Adrenal gland (tissue), 12 donors: Measurements from ENCODE around the gene PTRHD1. TPM values are rescaled to one million over a fixed set of nuclear protein-coding genes. Genes with fewer than 3 reads are reported as not detected.

ENCODE experiments used
- DNase-seq, 7 donors: peaks; one replicate each; pipeline ENCODE4 v3.0.0-alpha.2; 2019 to 2020
- H3K27ac ChIP-seq, 5 donors: fragments of 200-600 bp; sonication (generic) in 4 of 5; 1 replicate in 3 of 5; 2 replicates in 2 of 5; pipeline versions ENCODE4 v1.5.1 to v1.8.0; 2016 to 2020; ENCODE audit warnings: mild to moderate bottlenecking in 1 of 5
- H3K27me3 ChIP-seq: fragments of 200-600 bp; 2 replicates; pipeline ENCODE4 v1.8.0; 2021
- H3K36me3 ChIP-seq, 2 donors: fragments of 200-600 bp; replicated peaks in 1 of 2; 1 replicate in 1 of 2; 2 replicates in 1 of 2; pipeline versions ENCODE4 v1.5.1 to v1.8.0; 2018 to 2022
- H3K4me1 ChIP-seq, 2 donors: fragments of 200-600 bp; replicated peaks in 1 of 2; 1 replicate in 1 of 2; 2 replicates in 1 of 2; pipeline versions ENCODE4 v1.5.1 to v1.8.0; 2018 to 2021
- H3K4me3 ChIP-seq, 4 donors: fragments of 200-600 bp; sonication (generic) in 3 of 4; one replicate each; pipeline ENCODE4 v1.5.1; 2016 to 2018
- H3K9me3 ChIP-seq, 3 donors: fragments of 200-600 bp; sonication (generic) in 1 of 3; replicated peaks in 1 of 3; 1 replicate in 2 of 3; 2 replicates in 1 of 3; pipeline versions ENCODE4 v1.5.1 to v1.8.0; 2016 to 2021
- CTCF ChIP-seq, 6 experiments: fragments of 450-650 bp in 4 of 6; fragments of 200-600 bp in 2 of 6; sonication (generic) in 1 of 6; IDR thresholded peaks; 1 replicate in 5 of 6; 2 replicates in 1 of 6; pipeline versions ENCODE4 v1.5.1 to v1.8.0; 2016 to 2021; ENCODE audit warnings: antibody characterized with exemption in 6 of 6, mild to moderate bottlenecking in 2 of 6, moderate library complexity in 1 of 6
- POLR2A ChIP-seq, 2 donors: fragments of 450-650 bp; IDR thresholded peaks; one replicate each; pipeline ENCODE4 v1.6.1; 2017; ENCODE audit warnings: antibody characterized with exemption in 2 of 2, mild to moderate bottlenecking in 2 of 2, moderate library complexity in 1 of 2
- WGBS, 4 donors: extraction: QIAGEN DNeasy Blood & Tissue Kit in 2 of 4; methylation state at CpG; one replicate each; pipeline versions ENCODE4 v1.1.5 to v1.1.7; 2013 to 2017; 5-methylcytosine and 5-hydroxymethylcytosine counted together
- intact Hi-C, 2 donors: fragments of 100-400 bp; cut with DNase I; formaldehyde crosslinking; loops; one replicate each; pipeline versions ENCODE4 v1.14.1 to v1.15.0; 2022 to 2023
- polyA plus RNA-seq, 3 donors: library from polyadenylated mRNA; stranded (reverse); fragments of 200-250 nt in 2 of 3; fragments of 350-450 nt in 1 of 3; fragmentation: Illumina TruSeq in 1 of 3; extraction: RNeasy Lipid Tissue Mini Kit (QIAGEN cat#74804) in 1 of 3; gene quantifications; one replicate each; pipeline ENCODE4 v1.2.3, GENCODE V29; 2013 to 2014
- total RNA-seq, 9 donors: library from RNA; depleted of rRNA in 4 of 9; stranded (reverse); fragments of >200 nt in 4 of 9; fragments of 120-200 nt in 1 of 9; fragmentation: NEBNext Ultra II Directional in 1 of 9; extraction: Animal tissue kit (Norgen Biotek cat#: 25700) in 1 of 9; gene quantifications; one replicate each; pipeline versions ENCODE4 v1.1.0 to v1.2.4, GENCODE V29; 2013 to 2023
- donor health status: healthy with polysubstance abuse.
- donor health status: Bipolar disorder and iron deficiency.
- donor health status: DM: yes; HTN: yes; CAD: no.
- donor health status: DM: no; HTN: no; CAD: no.
- donor health status: DM: no; HTN: no; CAD: no.
- donor health status: DM: yes; HTN: yes; CAD: no.

The PTRHD1 gene
- total and polyA plus RNA-seq, 12 donors, result 18.6 to 87.3 (median 53.3) TPM

GRCh38 chr2:24747299-24747698 lies 45.9 kb downstream of the PTRHD1 start:
- Histone ChIP-seq H3K27me3 (no peaks in the 10 kb centered on the region), H3K27ac (no peak overlapping the region), H3K9me3 (no peaks in the 10 kb centered on the region), H3K4me1 (peaks cover 0 to 20% of the 10 kb centered on the region in 2 donors), H3K4me3 (no peak overlapping the region), H3K36me3 (peaks cover 0 to 12% of the 10 kb centered on the region in 2 donors)
- DNase-seq, result no peak
- intact Hi-C loops, result no loop called here
- TF ChIP-seq POLR2A (IDR thresholded peaks at IDR 0.05) (no peak), CTCF (IDR thresholded peaks at IDR 0.05) (no peak)
- 93 to 98% (median 96%) methylated on average over 3 of the region's 3 CpGs for WGBS, 4 donors

- intact Hi-C loops, result no loop called here
- Histone ChIP-seq H3K36me3 (peaks cover 0 to 10% of the 10 kb centered on the region in 2 donors), H3K4me1 (peaks cover 0 to 20% of the 10 kb centered on the region in 2 donors), H3K27ac (no peak overlapping the region), H3K9me3 (no peaks in the 10 kb centered on the region), H3K27me3 (no peaks in the 10 kb centered on the region), H3K4me3 (no peak overlapping the region)
- no peak for TF ChIP-seq CTCF (IDR thresholded peaks at IDR 0.05)
- TF ChIP-seq POLR2A (IDR thresholded peaks at IDR 0.05), result no peak
- 88 to 93% (median 93%) methylated on average over 2 of the region's 2 CpGs for WGBS, 4 donors
- no peak for DNase-seq
These were observed 47.4 kb downstream of the PTRHD1 start for GRCh38 chr2:24745825-24746224.

DNA sequence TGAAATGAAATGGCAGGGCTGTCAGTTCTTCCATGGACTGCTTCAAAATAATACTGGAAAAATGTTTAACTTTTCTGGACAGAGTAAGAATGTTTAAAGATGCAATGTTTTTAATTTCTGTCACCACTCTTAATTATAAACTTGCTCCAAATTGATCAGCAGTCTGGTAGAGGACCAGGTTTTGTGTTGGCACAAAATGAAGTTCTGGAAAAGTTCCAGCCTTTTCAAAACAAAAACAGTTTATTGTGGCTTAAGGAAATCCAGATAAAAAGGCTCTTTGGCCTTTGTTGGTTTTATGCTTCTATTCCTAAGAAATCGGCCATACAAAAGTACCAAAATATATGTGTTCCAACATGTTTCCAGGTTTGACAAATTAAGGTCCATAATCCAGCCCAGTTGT lies 48.8 kb downstream of the PTRHD1 start:
- WGBS, 4 donors, result 47 to 58% (median 56%) methylated on average over 1 of the region's 1 CpG
- Histone ChIP-seq H3K9me3 (no peaks in the 10 kb centered on the region), H3K4me3 (no peak overlapping the region), H3K4me1 (peaks cover 0 to 20% of the 10 kb centered on the region in 2 donors), H3K27me3 (no peaks in the 10 kb centered on the region), H3K36me3 (peaks cover 0 to 10% of the 10 kb centered on the region in 2 donors), H3K27ac (no peak overlapping the region)
- DNase-seq, result no peak
- intact Hi-C loops, result no loop called here
- no peak for TF ChIP-seq POLR2A (IDR thresholded peaks at IDR 0.05)
- no peak for TF ChIP-seq CTCF (IDR thresholded peaks at IDR 0.05)

DNA sequence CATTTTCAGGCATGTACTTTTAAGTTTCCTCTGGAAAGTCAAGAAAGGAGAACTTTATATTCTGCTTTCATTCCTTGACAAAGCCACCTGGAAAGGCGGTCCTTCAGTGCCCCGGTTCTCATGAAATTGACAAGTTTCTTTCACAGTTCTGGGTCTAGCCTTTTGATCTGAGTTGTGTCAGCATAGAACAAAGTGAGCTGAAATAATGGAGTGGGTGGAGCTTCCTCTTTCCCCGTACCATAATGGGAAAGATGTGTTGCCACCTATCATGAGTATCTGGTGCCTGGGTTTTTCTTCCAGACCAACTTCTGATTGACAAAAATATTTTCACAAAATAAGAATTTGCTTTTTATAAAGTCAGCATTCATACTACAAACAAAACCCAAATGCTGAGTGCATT lies 49.3 kb downstream of the PTRHD1 start:
- 69 to 80% (median 77%) methylated on average over 3 of the region's 3 CpGs for WGBS, 4 donors
- Histone ChIP-seq H3K27ac (no peak overlapping the region), H3K36me3 (peaks cover 0 to 10% of the 10 kb centered on the region in 2 donors), H3K27me3 (no peaks in the 10 kb centered on the region), H3K9me3 (no peaks in the 10 kb centered on the region), H3K4me1 (peaks cover 0 to 20% of the 10 kb centered on the region in 2 donors), H3K4me3 (no peak overlapping the region)
- intact Hi-C loops, result no loop called here
- DNase-seq, result no peak
- no peak for TF ChIP-seq POLR2A (IDR thresholded peaks at IDR 0.05)
- no peak for TF ChIP-seq CTCF (IDR thresholded peaks at IDR 0.05)
